Measurements from ENCODE around the gene BCL11A.

- TF ChIP-seq CTCF (optimal IDR thresholded peaks at IDR 0.05 in 1 of 3, IDR thresholded peaks at IDR 0.05 in 1 of 3, conservative IDR thresholded peaks at IDR 0.05 in 1 of 3; ENCODE audit: extremely low read depth in 1 of 3, insufficient read depth in 2 of 3, low read length in 3 of 3) (no peak), EZH2 (IDR thresholded peaks at IDR 0.05; ENCODE audit: low read length) (no peak)
Measured at GRCh38 chr2:60525899-60526298, 27.6 kb downstream of the BCL11A start.

Measured in keratinocyte (primary cell).